SH-SY5Y (cell line): Measurements from ENCODE around the gene ACSL6.

ENCODE experiments used
- GATA2 ChIP-seq: IDR thresholded peaks from 2 replicates; pipeline ENCODE4 v1.6.1; 2011; ENCODE audit warnings: mild to moderate bottlenecking, low read depth, low read length
- GATA3 ChIP-seq: IDR thresholded peaks from 2 replicates; pipeline ENCODE4 v1.6.1; 2011; ENCODE audit warnings: low read depth, mild to moderate bottlenecking, low read length, moderate library complexity

- TF ChIP-seq GATA2: no peak
- no peak for TF ChIP-seq GATA3
These were observed 15.0 kb downstream of the ACSL6 start for GRCh38 chr5:131996210-131997025.
